ENCODE measurements around the gene NBAS.
A peak's percentile ranks its signal among the peaks of the same experiment; 100 is the strongest.

The NBAS gene

DNA sequence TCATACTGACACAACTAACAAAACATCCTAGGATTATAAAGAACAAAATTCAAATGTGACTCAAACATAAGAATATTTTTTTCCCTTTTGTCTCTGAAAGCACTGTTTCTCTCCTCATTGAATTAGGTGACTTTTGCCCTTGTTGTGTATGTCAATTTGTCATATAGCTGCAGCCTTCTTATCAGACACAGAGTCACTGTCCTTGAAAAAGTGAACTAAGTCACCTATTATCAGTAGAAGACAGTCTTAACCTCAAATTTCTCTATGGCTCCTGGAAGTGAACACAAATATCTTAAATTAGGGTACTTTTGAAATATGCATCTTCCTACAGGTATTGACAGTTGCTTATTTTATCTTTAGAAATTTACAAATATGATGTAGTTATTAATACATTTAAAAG, 360.6 kb downstream of the NBAS start:
- Histone ChIP-seq H3K9me3 (ENCODE audit: control extremely low read depth in 1 of 5, control insufficient read depth in 4 of 5, insufficient read depth in 2 of 5, low read depth in 1 of 5, low read length in 4 of 5) (peaks cover 0 to 2% (median 0%) of the 10 kb centered on the region in 5 experiments), H3K36me3 (ENCODE audit: control insufficient read depth in 4 of 4, insufficient read depth in 4 of 4, low read length in 3 of 4) (peaks cover under 1 to 4% (median 2%) of the 10 kb centered on the region in 4 experiments), H3K4me3 (ENCODE audit: control insufficient read depth in 1 of 7, extremely low read depth in 1 of 7, insufficient read depth in 4 of 7, low read depth in 2 of 7, low read length in 6 of 7) (no peak overlapping the region), H3K27me3 (replicated peaks in 2 of 5; ENCODE audit: control insufficient read depth in 4 of 5, insufficient read depth in 5 of 5, low read length in 4 of 5) (no peaks in the 10 kb centered on the region), H3K4me1 (ENCODE audit: control extremely low read depth in 1 of 4, control insufficient read depth in 4 of 4, insufficient read depth in 4 of 4, low read length in 3 of 4) (peaks cover 0 to 2% (median 0%) of the 10 kb centered on the region in 4 experiments), H3K27ac (ENCODE audit: insufficient read depth in 1 of 2, low read depth in 1 of 2, low read length in 2 of 2, poor library complexity in 1 of 2, severe bottlenecking in 2 of 2) (peak overlapping the region in 1 of 2 experiments; percentile 4)
- DNase-seq = peak in 1 of 3 donors; percentile 34
- ChIA-PET CTCF (no interaction called here), POLR2A (no interaction called here)

DNA sequence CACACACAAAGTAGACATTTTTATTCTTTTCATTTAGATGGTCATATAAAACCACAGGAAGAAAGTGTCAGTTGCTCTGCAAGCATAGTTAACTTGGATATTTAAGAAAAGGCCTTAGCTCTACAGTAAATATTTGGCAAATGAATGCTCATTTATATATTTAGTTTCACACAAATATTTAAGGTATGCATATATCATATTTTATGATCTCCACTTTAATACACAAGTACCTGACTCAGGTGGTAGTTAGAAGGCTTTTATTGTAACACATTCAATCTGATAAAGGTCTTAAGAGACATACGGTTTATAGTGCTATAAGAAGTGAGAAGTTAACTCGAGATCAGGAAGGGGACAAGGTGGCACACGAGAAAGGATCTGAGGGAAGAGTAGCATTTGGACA, 363.1 kb downstream of the NBAS start:
- WGBS (ENCODE audit: insufficient coverage) = 95% methylated on average over 2 of the region's 3 CpGs

DNA sequence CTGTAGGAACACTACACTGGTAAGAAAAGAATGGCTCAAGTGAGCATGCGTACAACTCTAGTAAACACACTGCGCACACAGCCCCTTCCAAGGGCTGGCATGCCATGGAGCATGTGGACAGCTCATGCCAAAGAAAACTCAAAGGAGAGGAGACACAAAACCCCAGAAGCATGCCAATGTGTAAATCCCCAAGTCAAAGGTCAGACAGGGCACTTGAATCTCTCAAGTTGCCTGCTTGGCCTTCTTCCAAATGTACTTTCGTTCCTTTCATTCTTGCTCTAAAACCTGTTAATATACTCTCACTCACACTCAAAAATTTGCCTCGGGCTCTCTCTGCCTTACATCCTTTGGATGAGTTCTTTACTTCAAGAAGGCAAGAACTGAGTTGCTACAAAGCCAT, 365.3 kb downstream of the NBAS start:
- ChIA-PET POLR2A (no interaction called here), CTCF (no interaction called here)
- no peak for DNase-seq
- Histone ChIP-seq H3K4me1 (ENCODE audit: control extremely low read depth in 1 of 4, control insufficient read depth in 4 of 4, insufficient read depth in 4 of 4, low read length in 3 of 4) (no peaks in the 10 kb centered on the region), H3K36me3 (ENCODE audit: control insufficient read depth in 4 of 4, insufficient read depth in 4 of 4, low read length in 3 of 4) (peaks cover 0 to 2% (median under 1%) of the 10 kb centered on the region in 4 experiments), H3K4me3 (ENCODE audit: control insufficient read depth in 1 of 7, extremely low read depth in 1 of 7, insufficient read depth in 4 of 7, low read depth in 2 of 7, low read length in 6 of 7) (no peak overlapping the region), H3K9me3 (ENCODE audit: control extremely low read depth in 1 of 5, control insufficient read depth in 4 of 5, insufficient read depth in 2 of 5, low read depth in 1 of 5, low read length in 4 of 5) (no peaks in the 10 kb centered on the region), H3K27me3 (replicated peaks in 2 of 5; ENCODE audit: control insufficient read depth in 4 of 5, insufficient read depth in 5 of 5, low read length in 4 of 5) (no peaks in the 10 kb centered on the region), H3K27ac (ENCODE audit: insufficient read depth in 1 of 2, low read depth in 1 of 2, low read length in 2 of 2, poor library complexity in 1 of 2, severe bottlenecking in 2 of 2) (no peak overlapping the region)
- 96% methylated on average over 4 of the region's 4 CpGs for WGBS (ENCODE audit: insufficient coverage)

More for the DNA sequence above, 363.1 kb downstream of the NBAS start:
- Histone ChIP-seq H3K27me3 (replicated peaks in 2 of 5; ENCODE audit: control insufficient read depth in 4 of 5, insufficient read depth in 5 of 5, low read length in 4 of 5) (no peaks in the 10 kb centered on the region), H3K4me1 (ENCODE audit: control extremely low read depth in 1 of 4, control insufficient read depth in 4 of 4, insufficient read depth in 4 of 4, low read length in 3 of 4) (no peaks in the 10 kb centered on the region), H3K36me3 (ENCODE audit: control insufficient read depth in 4 of 4, insufficient read depth in 4 of 4, low read length in 3 of 4) (peaks cover 0 to 2% (median under 1%) of the 10 kb centered on the region in 4 experiments), H3K9me3 (ENCODE audit: control extremely low read depth in 1 of 5, control insufficient read depth in 4 of 5, insufficient read depth in 2 of 5, low read depth in 1 of 5, low read length in 4 of 5) (no peaks in the 10 kb centered on the region), H3K4me3 (ENCODE audit: control insufficient read depth in 1 of 7, extremely low read depth in 1 of 7, insufficient read depth in 4 of 7, low read depth in 2 of 7, low read length in 6 of 7) (no peak overlapping the region), H3K27ac (ENCODE audit: insufficient read depth in 1 of 2, low read depth in 1 of 2, low read length in 2 of 2, poor library complexity in 1 of 2, severe bottlenecking in 2 of 2) (no peak overlapping the region)
- DNase-seq = no peak
- POLR2A ChIA-PET = no interaction called here
- CTCF ChIA-PET = no interaction called here

DNA sequence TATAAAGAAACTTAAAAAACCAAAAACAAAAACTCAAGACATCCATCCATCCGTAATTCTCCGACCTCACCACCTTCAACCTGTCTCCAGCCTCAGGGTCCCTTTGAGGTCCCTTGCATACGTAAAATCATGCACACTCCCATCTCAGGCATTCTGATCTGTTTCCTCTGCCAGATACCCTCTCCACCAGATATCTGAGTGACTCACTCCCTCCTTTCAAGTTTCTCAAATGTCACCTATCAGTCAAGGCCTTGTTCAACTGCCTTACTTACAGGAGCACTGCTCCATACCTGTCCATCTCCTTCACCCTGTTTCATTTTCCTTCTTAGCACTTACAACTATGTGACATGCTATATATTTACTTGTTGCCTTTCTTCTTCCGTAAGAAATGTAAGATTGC, 369.3 kb downstream of the NBAS start:
- Histone ChIP-seq H3K4me3 (ENCODE audit: control insufficient read depth in 1 of 7, extremely low read depth in 1 of 7, insufficient read depth in 4 of 7, low read depth in 2 of 7, low read length in 6 of 7) (no peak overlapping the region), H3K4me1 (ENCODE audit: control extremely low read depth in 1 of 4, control insufficient read depth in 4 of 4, insufficient read depth in 4 of 4, low read length in 3 of 4) (no peaks in the 10 kb centered on the region), H3K36me3 (ENCODE audit: control insufficient read depth in 4 of 4, insufficient read depth in 4 of 4, low read length in 3 of 4) (peaks cover 3 to 7% (median 6%) of the 10 kb centered on the region in 4 experiments), H3K27ac (ENCODE audit: insufficient read depth in 1 of 2, low read depth in 1 of 2, low read length in 2 of 2, poor library complexity in 1 of 2, severe bottlenecking in 2 of 2) (no peak overlapping the region), H3K9me3 (ENCODE audit: control extremely low read depth in 1 of 5, control insufficient read depth in 4 of 5, insufficient read depth in 2 of 5, low read depth in 1 of 5, low read length in 4 of 5) (no peaks in the 10 kb centered on the region), H3K27me3 (replicated peaks in 2 of 5; ENCODE audit: control insufficient read depth in 4 of 5, insufficient read depth in 5 of 5, low read length in 4 of 5) (no peaks in the 10 kb centered on the region)
- ChIA-PET CTCF (interaction anchor here (0.8 kb wide), 1 partner anchor 16 kb away, joined by 3 read pairs; no protein-coding TSS in a partner anchor), POLR2A (no interaction called here)
- 98% methylated on average over 3 of the region's 4 CpGs for WGBS (ENCODE audit: insufficient coverage)
- no peak for DNase-seq

DNA sequence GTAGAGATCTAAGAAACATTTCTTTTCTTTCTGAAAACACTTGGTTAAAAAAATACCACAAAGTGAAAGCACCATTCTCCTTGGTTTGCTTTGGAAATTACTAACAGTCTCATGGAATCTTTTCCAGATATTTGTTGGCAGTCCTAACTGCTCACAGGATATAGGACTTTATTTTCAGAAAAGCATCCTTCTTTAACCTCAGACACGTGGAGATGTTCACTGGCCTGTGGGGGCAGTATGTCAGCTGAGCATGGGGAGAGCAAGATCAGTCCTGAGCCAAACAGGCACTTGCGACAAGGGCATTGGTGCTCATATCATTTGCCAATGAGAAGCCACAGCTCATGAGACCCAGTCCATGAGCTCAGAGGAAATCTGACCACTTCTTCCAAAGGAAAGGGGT, 371.9 kb downstream of the NBAS start:
- 94% methylated on average over 2 of the region's 2 CpGs for WGBS (ENCODE audit: insufficient coverage)
- H3K4me3 ChIP-seq (ENCODE audit: control insufficient read depth in 1 of 7, extremely low read depth in 1 of 7, insufficient read depth in 4 of 7, low read depth in 2 of 7, low read length in 6 of 7) = no peak overlapping the region
- DNase-seq = no peak
- peaks cover 5 to 12% (median 6%) of the 10 kb centered on the region in 4 experiments for H3K36me3 ChIP-seq (ENCODE audit: control insufficient read depth in 4 of 4, insufficient read depth in 4 of 4, low read length in 3 of 4)
- CTCF ChIA-PET = no interaction called here
- no peak overlapping the region for H3K27ac ChIP-seq (ENCODE audit: insufficient read depth in 1 of 2, low read depth in 1 of 2, low read length in 2 of 2, poor library complexity in 1 of 2, severe bottlenecking in 2 of 2)
- no peaks in the 10 kb centered on the region for H3K4me1 ChIP-seq (ENCODE audit: control extremely low read depth in 1 of 4, control insufficient read depth in 4 of 4, insufficient read depth in 4 of 4, low read length in 3 of 4)
- H3K27me3 ChIP-seq (replicated peaks in 2 of 5; ENCODE audit: control insufficient read depth in 4 of 5, insufficient read depth in 5 of 5, low read length in 4 of 5) = no peaks in the 10 kb centered on the region
- POLR2A ChIA-PET = no interaction called here
- no peaks in the 10 kb centered on the region for H3K9me3 ChIP-seq (ENCODE audit: control extremely low read depth in 1 of 5, control insufficient read depth in 4 of 5, insufficient read depth in 2 of 5, low read depth in 1 of 5, low read length in 4 of 5)

DNA sequence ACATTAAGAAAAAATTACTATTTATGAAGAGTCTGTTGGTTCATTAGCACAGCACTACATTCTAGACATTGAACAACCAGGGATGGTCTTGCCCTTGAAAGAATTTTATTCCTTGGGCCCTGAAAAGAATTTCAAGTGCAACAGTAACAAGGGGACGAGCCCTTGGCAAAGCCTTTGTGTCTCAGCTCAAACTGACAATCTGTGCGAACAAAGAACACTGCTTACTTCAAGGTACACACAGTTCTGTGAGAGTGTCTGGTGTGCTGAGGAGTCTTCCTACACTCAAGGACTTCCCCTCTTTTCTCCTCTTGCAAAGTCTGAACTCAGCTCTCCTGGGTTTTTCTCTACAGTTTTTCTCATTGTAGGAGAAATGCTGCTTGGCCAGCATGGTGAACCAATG, 373.4 kb downstream of the NBAS start:
- WGBS (ENCODE audit: insufficient coverage) = 95% methylated on average over 2 of the region's 2 CpGs
- no peak for DNase-seq
- H3K27me3 ChIP-seq (replicated peaks in 2 of 5; ENCODE audit: control insufficient read depth in 4 of 5, insufficient read depth in 5 of 5, low read length in 4 of 5) = no peaks in the 10 kb centered on the region
- no peak overlapping the region for H3K4me3 ChIP-seq (ENCODE audit: control insufficient read depth in 1 of 7, extremely low read depth in 1 of 7, insufficient read depth in 4 of 7, low read depth in 2 of 7, low read length in 6 of 7)
- no peak overlapping the region for H3K27ac ChIP-seq (ENCODE audit: insufficient read depth in 1 of 2, low read depth in 1 of 2, low read length in 2 of 2, poor library complexity in 1 of 2, severe bottlenecking in 2 of 2)
- POLR2A ChIA-PET = interaction anchor here (0.7 kb wide), 1 partner anchor 12 kb away, joined by 3 read pairs; no protein-coding TSS in a partner anchor
- no peaks in the 10 kb centered on the region for H3K9me3 ChIP-seq (ENCODE audit: control extremely low read depth in 1 of 5, control insufficient read depth in 4 of 5, insufficient read depth in 2 of 5, low read depth in 1 of 5, low read length in 4 of 5)
- CTCF ChIA-PET = no interaction called here
- no peaks in the 10 kb centered on the region for H3K4me1 ChIP-seq (ENCODE audit: control extremely low read depth in 1 of 4, control insufficient read depth in 4 of 4, insufficient read depth in 4 of 4, low read length in 3 of 4)
- peaks cover 5 to 17% (median 6%) of the 10 kb centered on the region in 4 experiments for H3K36me3 ChIP-seq (ENCODE audit: control insufficient read depth in 4 of 4, insufficient read depth in 4 of 4, low read length in 3 of 4)

DNA sequence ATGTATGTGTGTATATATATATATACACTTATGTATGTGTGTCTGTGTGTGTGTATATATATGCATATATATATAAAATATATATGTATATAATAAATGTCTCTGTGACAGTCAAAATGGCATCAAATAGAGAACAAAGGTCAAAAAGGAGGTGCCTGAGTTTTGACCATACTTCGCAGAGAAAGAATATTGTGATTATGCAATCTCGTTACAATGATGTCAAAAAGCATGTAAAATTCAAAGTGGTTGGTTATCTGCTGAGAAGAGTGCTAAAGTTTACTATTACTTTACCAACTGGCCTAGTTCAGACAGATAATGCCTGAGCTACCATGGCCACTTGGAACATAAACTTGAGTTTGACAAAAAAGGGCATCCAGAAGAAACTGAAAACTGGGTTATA, 375.0 kb downstream of the NBAS start:
- peaks cover 5 to 21% (median 8%) of the 10 kb centered on the region in 4 experiments for H3K36me3 ChIP-seq (ENCODE audit: control insufficient read depth in 4 of 4, insufficient read depth in 4 of 4, low read length in 3 of 4)
- no peaks in the 10 kb centered on the region for H3K27me3 ChIP-seq (replicated peaks in 2 of 5; ENCODE audit: control insufficient read depth in 4 of 5, insufficient read depth in 5 of 5, low read length in 4 of 5)
- 100% methylated on average over 1 of the region's 2 CpGs for WGBS (ENCODE audit: insufficient coverage)
- no peaks in the 10 kb centered on the region for H3K4me1 ChIP-seq (ENCODE audit: control extremely low read depth in 1 of 4, control insufficient read depth in 4 of 4, insufficient read depth in 4 of 4, low read length in 3 of 4)
- no peak for DNase-seq
- H3K9me3 ChIP-seq (ENCODE audit: control extremely low read depth in 1 of 5, control insufficient read depth in 4 of 5, insufficient read depth in 2 of 5, low read depth in 1 of 5, low read length in 4 of 5) = no peaks in the 10 kb centered on the region
- CTCF ChIA-PET = no interaction called here
- H3K27ac ChIP-seq (ENCODE audit: insufficient read depth in 1 of 2, low read depth in 1 of 2, low read length in 2 of 2, poor library complexity in 1 of 2, severe bottlenecking in 2 of 2) = no peak overlapping the region
- no peak overlapping the region for H3K4me3 ChIP-seq (ENCODE audit: control insufficient read depth in 1 of 7, extremely low read depth in 1 of 7, insufficient read depth in 4 of 7, low read depth in 2 of 7, low read length in 6 of 7)
- POLR2A ChIA-PET = no interaction called here

All from common myeloid progenitor, CD34-positive (primary cell).